Neutrophil (primary cell): ENCODE results near the gene RAB27A.
"Not testable (repeated sequence)": the region's sequence is repeated elsewhere in the genome, so short reads cannot be mapped to it uniquely, and the experiment has no call there.

ENCODE experiments used
- H3K27ac ChIP-seq: fragments of 200-600 bp; sonication (generic); 2 replicates; pipeline ENCODE4 v1.5.1; 2016; ENCODE audit warnings: mild to moderate bottlenecking, moderate library complexity
- H3K27me3 ChIP-seq: fragments of 200-600 bp; sonication (generic); 2 replicates; pipeline ENCODE4 v1.6.0; 2016; ENCODE audit warnings: mild to moderate bottlenecking
- H3K36me3 ChIP-seq: fragments of 200-600 bp; sonication (generic); 2 replicates; pipeline ENCODE4 v1.5.1; 2017
- H3K4me1 ChIP-seq, 2 experiments: fragments of 200-600 bp in 1 of 2; sonication (generic) in 1 of 2; 1 replicate in 1 of 2; 2 replicates in 1 of 2; pipeline versions ENCODE4 v1.5.1 to v1.6.1; 2013 to 2016; ENCODE audit warnings: low read depth in 1 of 2, low read length in 1 of 2, mild to moderate bottlenecking in 1 of 2, moderate library complexity in 1 of 2; ENCODE audit not compliant: control insufficient read depth in 1 of 2, insufficient read depth in 1 of 2
- H3K4me3 ChIP-seq, 2 experiments: fragments of 200-600 bp in 1 of 2; sonication (generic) in 1 of 2; 1 replicate in 1 of 2; 2 replicates in 1 of 2; pipeline ENCODE4 v1.5.1; 2013 to 2016; ENCODE audit warnings: low read depth in 1 of 2, low read length in 1 of 2, mild to moderate bottlenecking in 1 of 2, moderate library complexity in 1 of 2
- H3K9me3 ChIP-seq: fragments of 200-600 bp; sonication (generic); 2 replicates; pipeline ENCODE4 v1.5.1; 2016
- CTCF ChIP-seq: fragments of 200-600 bp; sonication (generic); IDR thresholded peaks from 2 replicates; pipeline ENCODE4 v1.5.1; 2016; ENCODE audit warnings: antibody characterized with exemption

RAB27A gene

GRCh38 chr15:55284426-55284825 is 5.2 kb downstream of the RAB27A start:
- H3K4me1 ChIP-seq = peaks cover 91 to 95% of the 10 kb centered on the region in 2 experiments
- TF ChIP-seq CTCF = no peak

GRCh38 chr15:55283379-55284147 is 6.0 kb downstream of the RAB27A start:
- Histone ChIP-seq H3K9me3 (no peaks in the 10 kb centered on the region), H3K4me3 (peak overlapping the region; percentile 42 to 52), H3K27ac (peak overlapping the region; percentile 96), H3K36me3 (peaks cover 13% of the 10 kb centered on the region), H3K4me1 (peaks cover 99 to 100% of the 10 kb centered on the region in 2 experiments), H3K27me3 (no peaks in the 10 kb centered on the region)
- TF ChIP-seq CTCF = no peak

More at GRCh38 chr15:55284426-55284825, 5.2 kb downstream of the RAB27A start:
- H3K27ac ChIP-seq = peak overlapping the region; percentile 96
- no peaks in the 10 kb centered on the region for H3K9me3 ChIP-seq
- peak overlapping the region; percentile 22 to 42 for H3K4me3 ChIP-seq
- no peaks in the 10 kb centered on the region for H3K27me3 ChIP-seq
- peaks cover 13% of the 10 kb centered on the region for H3K36me3 ChIP-seq

- Histone ChIP-seq H3K36me3 (peaks cover 13% of the 10 kb centered on the region), H3K27ac (peak overlapping the region; percentile 96), H3K9me3 (no peaks in the 10 kb centered on the region), H3K27me3 (no peaks in the 10 kb centered on the region), H3K4me1 (peaks cover 99% of the 10 kb centered on the region in 2 experiments), H3K4me3 (peak overlapping the region; percentile 42 to 52)
- no peak for TF ChIP-seq CTCF
Measured at GRCh38 chr15:55282284-55282833, 7.3 kb downstream of the RAB27A start.

GRCh38 chr15:55281517-55282228 is 7.9 kb downstream of the RAB27A start:
- no peak for TF ChIP-seq CTCF
- peaks cover 13% of the 10 kb centered on the region for H3K36me3 ChIP-seq
- H3K4me1 ChIP-seq = peaks cover 99% of the 10 kb centered on the region in 2 experiments
- peak overlapping the region; percentile 96 for H3K27ac ChIP-seq
- H3K9me3 ChIP-seq = no peaks in the 10 kb centered on the region
- H3K27me3 ChIP-seq = no peaks in the 10 kb centered on the region
- peak overlapping the region; percentile 42 to 52 for H3K4me3 ChIP-seq

- not testable (repeated sequence) for H3K9me3 ChIP-seq, H3K36me3 ChIP-seq, H3K27me3 ChIP-seq
- H3K4me3 ChIP-seq = peak overlapping the region in 1 of 2 experiments; percentile 1
- peak overlapping the region; percentile 96 for H3K27ac ChIP-seq
- peaks cover 99% of the 10 kb centered on the region in 2 experiments for H3K4me1 ChIP-seq
Measured at GRCh38 chr15:55280589-55280988, 9.0 kb downstream of the RAB27A start.
